ENCODE data around the gene SMAP1.

GRCh38 chr6:70666706-70667105 lies 977 bp upstream of the SMAP1 start:
- TF ChIP-seq CTCF (IDR thresholded peaks at IDR 0.05) (no peak), POLR2A (IDR thresholded peaks at IDR 0.05) (no peak)

All from adrenal gland (tissue), 5 donors.